K562 (cell line): ENCODE measurements around the gene CEP95. TPM values are rescaled to one million over a fixed set of nuclear protein-coding genes. Genes with fewer than 3 reads are reported as not detected.

Source experiments
- C11orf30 ChIP-seq: fragments of 450-650 bp; IDR thresholded peaks from 2 replicates; pipeline ENCODE4 v1.6.1; 2016; ENCODE audit warnings: low read depth, mild to moderate bottlenecking
- CHD2 ChIP-seq: IDR thresholded peaks from 2 replicates; pipeline ENCODE4 v1.6.1; 2011; ENCODE audit warnings: low read depth, low read length
- DACH1 ChIP-seq: fragments of 450-650 bp; IDR thresholded peaks from 2 replicates; pipeline ENCODE4 v1.6.1; 2018; ENCODE audit not compliant: partially characterized antibody
- ERF ChIP-seq: fragments of 450-650 bp; formaldehyde crosslinking; IDR thresholded peaks from 2 replicates; pipeline ENCODE4 v1.4.0; 2020; ENCODE audit warnings: mild to moderate bottlenecking, mixed read lengths
- HNRNPL ChIP-seq: fragments of 200-400 bp; formaldehyde crosslinking; IDR thresholded peaks from 2 replicates; pipeline ENCODE4 v1.6.1; 2017; ENCODE audit warnings: low read depth, mild to moderate bottlenecking, low read length
- HNRNPUL1 ChIP-seq: fragments of 200-400 bp; formaldehyde crosslinking; IDR thresholded peaks from 2 replicates; pipeline ENCODE4 v1.6.1; 2017; ENCODE audit warnings: low read length
- KDM4B ChIP-seq, 2 experiments: fragments of 450-650 bp in 1 of 2; sonication (generic) in 1 of 2; IDR thresholded peaks; 2 replicates each; pipeline ENCODE4 v1.6.1; 2016 to 2017; ENCODE audit warnings: borderline replicate concordance in 2 of 2, antibody characterized with exemption in 1 of 2, low read depth in 1 of 2, mild to moderate bottlenecking in 1 of 2
- LEF1 ChIP-seq: fragments of 450-650 bp; IDR thresholded peaks from 2 replicates; pipeline ENCODE4 v1.6.1; 2016; ENCODE audit warnings: mild to moderate bottlenecking
- MEIS2 ChIP-seq: fragments of 450-650 bp; IDR thresholded peaks from 2 replicates; pipeline ENCODE4 v1.6.1; 2014; ENCODE audit warnings: mild to moderate bottlenecking; ENCODE audit not compliant: partially characterized antibody
- MYBL2 ChIP-seq, 2 experiments: fragments of 450-650 bp in 1 of 2; sonication (generic) in 1 of 2; formaldehyde crosslinking in 1 of 2; IDR thresholded peaks; 2 replicates each; pipeline versions ENCODE4 v1.6.1 to v1.8.1; 2017 to 2022; ENCODE audit warnings: borderline replicate concordance in 1 of 2, inconsistent platforms in 1 of 2, low read depth in 1 of 2, mild to moderate bottlenecking in 1 of 2, missing genetic modification reagents in 1 of 2, moderate library complexity in 1 of 2
- NELFE ChIP-seq: IDR thresholded peaks from 2 replicates; pipeline ENCODE4 v1.6.1; 2011; ENCODE audit warnings: mild to moderate bottlenecking; ENCODE audit not compliant: insufficient read depth, insufficient read length
- SMAD4 ChIP-seq: fragments of 250-450 bp; sonication (Bioruptor Pico); conservative IDR thresholded peaks from 2 replicates; pipeline ENCODE4 v1.8.0; 2021; ENCODE audit warnings: inconsistent platforms, mild to moderate bottlenecking, moderate library complexity
- YY1 ChIP-seq, 3 experiments: IDR thresholded peaks; 2 replicates each; pipeline ENCODE4 v1.6.1; 2011; ENCODE audit warnings: low read length in 2 of 3, mild to moderate bottlenecking in 2 of 3, moderate library complexity in 2 of 3, borderline replicate concordance in 1 of 3, control low read depth in 1 of 3, low read depth in 1 of 3; ENCODE audit not compliant: insufficient read depth in 3 of 3, insufficient replicate concordance in 2 of 3, control insufficient read depth in 1 of 3, insufficient read length in 1 of 3; ENCODE audit errors: extremely low read depth in 1 of 3
- ZNF431 ChIP-seq: sonication (generic); formaldehyde crosslinking; IDR thresholded peaks from 2 replicates; pipeline ENCODE4 v1.8.0; 2022; ENCODE audit warnings: mild to moderate bottlenecking, missing genetic modification reagents
- ZNF75A ChIP-seq: fragments of 450-650 bp; formaldehyde crosslinking; IDR thresholded peaks from 2 replicates; pipeline ENCODE4 v1.4.0; 2020; ENCODE audit warnings: mild to moderate bottlenecking
- ZNF778 ChIP-seq: fragments of 450-650 bp; formaldehyde crosslinking; IDR thresholded peaks from 2 replicates; pipeline ENCODE4 v1.4.0; 2020; ENCODE audit warnings: mild to moderate bottlenecking, moderate library complexity
- polyA plus RNA-seq, 8 experiments: library from polyadenylated mRNA; depleted of rRNA in 4 of 8; stranded (reverse) in 5 of 8; unstranded in 3 of 8; fragments of >200 nt; fragmentation: Nextera tagmentation in 2 of 8; fragmentation: Illumina TruSeq in 1 of 8; extraction: Ambion mirVana in 2 of 8; extraction: Trizol in 1 of 8; gene quantifications; 2 replicates each; pipeline versions ENCODE4 v1.2.1 to v1.2.3, GENCODE V29; 2011 to 2014; ENCODE audit warnings: inconsistent platforms in 1 of 8, missing spikeins in 1 of 8
- total RNA-seq, 7 experiments: library from RNA; depleted of rRNA in 6 of 7; stranded (reverse); fragments of >200 nt in 6 of 7; fragmentation: Illumina TruSeq in 2 of 7; extraction: Trizol in 2 of 7; gene quantifications; 2 replicates each; pipeline versions ENCODE4 v1.2.1 to v1.2.3, GENCODE V29; 2011 to 2021; ENCODE audit warnings: low replicate concordance in 1 of 7
- TF ChIP-seq, protein P1 (sequence below), 3 experiments: fragments of 200-800 bp in 1 of 3; fragments of 250-450 bp in 1 of 3; fragments of 450-650 bp in 1 of 3; sonication (Bioruptor Pico) in 1 of 3; sonication (Bioruptor generic) in 1 of 3; formaldehyde crosslinking in 1 of 3; IDR thresholded peaks; 2 replicates each; pipeline versions ENCODE4 v1.6.1 to v1.8.0; 2016 to 2022; ENCODE audit warnings: mild to moderate bottlenecking in 2 of 3, missing genetic modification characterization in 2 of 3, missing compliant biosample characterization in 1 of 3, moderate library complexity in 1 of 3
- TF ChIP-seq, protein P2 (sequence below): fragments of 250-450 bp; sonication (Bioruptor Pico); IDR thresholded peaks from 2 replicates; pipeline ENCODE4 v1.5.0; 2020; ENCODE audit warnings: mild to moderate bottlenecking, borderline replicate concordance
- TF ChIP-seq, protein P3 (sequence below): IDR thresholded peaks from 2 replicates; pipeline ENCODE4 v1.6.1; 2016; ENCODE audit warnings: missing genetic modification characterization, missing compliant biosample characterization

CEP95 gene
- total and polyA plus RNA-seq, 9 of the 15 experiments (the other 6 are each of a cell fraction or from before 2014, with no cell fraction given) = 26.7 to 80.7 (median 56.9) TPM

DNA sequence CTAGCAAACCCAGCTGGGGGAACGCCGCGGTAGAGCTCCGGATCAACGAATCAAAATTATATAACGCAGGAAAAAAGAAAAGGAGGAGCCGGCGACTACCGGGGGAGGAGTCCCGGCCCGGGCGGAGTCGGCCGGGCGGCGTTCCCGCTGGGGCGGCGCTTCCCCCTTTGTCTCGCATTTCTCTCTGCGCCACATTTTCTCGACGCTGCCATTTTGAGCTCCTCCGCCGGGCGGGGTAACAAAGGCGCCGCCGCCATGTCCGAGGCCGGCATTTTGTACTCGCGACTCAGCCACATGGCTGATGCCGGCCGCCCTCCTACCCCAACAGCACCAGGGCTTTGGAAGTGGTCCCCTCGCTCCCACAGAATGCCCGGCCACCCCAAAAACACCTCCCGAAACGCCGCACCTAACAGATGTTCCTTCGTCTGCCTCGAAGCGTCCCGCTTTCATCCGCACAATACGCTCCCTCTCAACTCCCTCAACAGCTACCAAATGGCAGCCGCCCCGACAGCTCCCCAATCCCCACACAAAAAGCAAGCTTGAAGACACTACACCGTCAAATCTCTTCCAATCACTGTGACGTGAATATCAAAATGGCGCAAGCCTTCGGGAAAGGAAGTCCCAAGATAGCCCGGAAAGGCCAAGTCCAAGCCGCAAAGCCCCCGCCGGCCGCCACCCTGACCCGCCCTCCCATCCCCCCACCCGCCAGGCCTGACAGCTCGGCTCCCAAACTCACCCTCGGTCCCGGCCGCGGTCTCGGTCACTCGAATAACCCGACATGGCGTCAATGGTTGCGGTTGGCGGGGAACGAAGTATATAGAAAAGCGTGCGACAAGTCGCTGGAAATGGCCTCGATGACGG lies 1.2 kb upstream of the CEP95 start (continued):
- TF ChIP-seq MEIS2 = no peak
- TF ChIP-seq, protein P1, sequence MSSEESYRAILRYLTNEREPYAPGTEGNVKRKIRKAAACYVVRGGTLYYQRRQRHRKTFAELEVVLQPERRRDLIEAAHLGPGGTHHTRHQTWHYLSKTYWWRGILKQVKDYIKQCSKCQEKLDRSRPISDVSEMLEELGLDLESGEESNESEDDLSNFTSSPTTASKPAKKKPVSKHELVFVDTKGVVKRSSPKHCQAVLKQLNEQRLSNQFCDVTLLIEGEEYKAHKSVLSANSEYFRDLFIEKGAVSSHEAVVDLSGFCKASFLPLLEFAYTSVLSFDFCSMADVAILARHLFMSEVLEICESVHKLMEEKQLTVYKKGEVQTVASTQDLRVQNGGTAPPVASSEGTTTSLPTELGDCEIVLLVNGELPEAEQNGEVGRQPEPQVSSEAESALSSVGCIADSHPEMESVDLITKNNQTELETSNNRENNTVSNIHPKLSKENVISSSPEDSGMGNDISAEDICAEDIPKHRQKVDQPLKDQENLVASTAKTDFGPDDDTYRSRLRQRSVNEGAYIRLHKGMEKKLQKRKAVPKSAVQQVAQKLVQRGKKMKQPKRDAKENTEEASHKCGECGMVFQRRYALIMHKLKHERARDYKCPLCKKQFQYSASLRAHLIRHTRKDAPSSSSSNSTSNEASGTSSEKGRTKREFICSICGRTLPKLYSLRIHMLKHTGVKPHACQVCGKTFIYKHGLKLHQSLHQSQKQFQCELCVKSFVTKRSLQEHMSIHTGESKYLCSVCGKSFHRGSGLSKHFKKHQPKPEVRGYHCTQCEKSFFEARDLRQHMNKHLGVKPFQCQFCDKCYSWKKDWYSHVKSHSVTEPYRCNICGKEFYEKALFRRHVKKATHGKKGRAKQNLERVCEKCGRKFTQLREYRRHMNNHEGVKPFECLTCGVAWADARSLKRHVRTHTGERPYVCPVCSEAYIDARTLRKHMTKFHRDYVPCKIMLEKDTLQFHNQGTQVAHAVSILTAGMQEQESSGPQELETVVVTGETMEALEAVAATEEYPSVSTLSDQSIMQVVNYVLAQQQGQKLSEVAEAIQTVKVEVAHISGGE (CRISPR knock-in tag; IDR thresholded peaks at IDR 0.05) = peak in 1 of 3 experiments; percentile 36; a peak in 1 of 6 replicates
- peak; percentile 41; the same call in 1 of the 2 replicates for TF ChIP-seq C11orf30
- TF ChIP-seq, protein P2, sequence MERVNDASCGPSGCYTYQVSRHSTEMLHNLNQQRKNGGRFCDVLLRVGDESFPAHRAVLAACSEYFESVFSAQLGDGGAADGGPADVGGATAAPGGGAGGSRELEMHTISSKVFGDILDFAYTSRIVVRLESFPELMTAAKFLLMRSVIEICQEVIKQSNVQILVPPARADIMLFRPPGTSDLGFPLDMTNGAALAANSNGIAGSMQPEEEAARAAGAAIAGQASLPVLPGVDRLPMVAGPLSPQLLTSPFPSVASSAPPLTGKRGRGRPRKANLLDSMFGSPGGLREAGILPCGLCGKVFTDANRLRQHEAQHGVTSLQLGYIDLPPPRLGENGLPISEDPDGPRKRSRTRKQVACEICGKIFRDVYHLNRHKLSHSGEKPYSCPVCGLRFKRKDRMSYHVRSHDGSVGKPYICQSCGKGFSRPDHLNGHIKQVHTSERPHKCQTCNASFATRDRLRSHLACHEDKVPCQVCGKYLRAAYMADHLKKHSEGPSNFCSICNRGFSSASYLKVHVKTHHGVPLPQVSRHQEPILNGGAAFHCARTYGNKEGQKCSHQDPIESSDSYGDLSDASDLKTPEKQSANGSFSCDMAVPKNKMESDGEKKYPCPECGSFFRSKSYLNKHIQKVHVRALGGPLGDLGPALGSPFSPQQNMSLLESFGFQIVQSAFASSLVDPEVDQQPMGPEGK (CRISPR knock-in tag) = no peak
- TF ChIP-seq HNRNPL = peak; percentile 74
- TF ChIP-seq MYBL2 (IDR thresholded peaks at IDR 0.05; ENCODE audit: low read depth) = no peak
- no peak for TF ChIP-seq MYBL2 (CRISPR knock-in tag; IDR thresholded peaks at IDR 0.05; ENCODE audit: borderline replicate concordance)
- no peak; the same call in 1 of the 2 replicates for TF ChIP-seq SMAD4 (CRISPR knock-in tag)
- TF ChIP-seq ZNF431 = no peak
- TF ChIP-seq DACH1 = no peak
- TF ChIP-seq YY1 (IDR thresholded peaks at IDR 0.05; ENCODE audit: borderline replicate concordance in 1 of 3, control insufficient read depth in 1 of 3, extremely low read depth in 1 of 3, insufficient read depth in 3 of 3, insufficient read length in 1 of 3, insufficient replicate concordance in 2 of 3, low read depth in 1 of 3, low read length in 2 of 3) = peak; percentile 90 to 97 (median 97)
- no peak for TF ChIP-seq NELFE
- TF ChIP-seq LEF1 = no peak
- 0 out of 2 replicates have a peak, but pooled peaks have one; percentile 6 for TF ChIP-seq CHD2
- no peak; the same call in 1 of the 2 replicates for TF ChIP-seq ERF (CRISPR knock-in tag)
- TF ChIP-seq ZNF778 (CRISPR knock-in tag) = no peak
- no peak for TF ChIP-seq HNRNPUL1
- TF ChIP-seq KDM4B (IDR thresholded peaks at IDR 0.05; ENCODE audit: borderline replicate concordance in 2 of 2, low read depth in 1 of 2) = no peak; a peak in 1 of 4 replicates
- no peak for TF ChIP-seq ZNF75A
- TF ChIP-seq, protein P3, sequence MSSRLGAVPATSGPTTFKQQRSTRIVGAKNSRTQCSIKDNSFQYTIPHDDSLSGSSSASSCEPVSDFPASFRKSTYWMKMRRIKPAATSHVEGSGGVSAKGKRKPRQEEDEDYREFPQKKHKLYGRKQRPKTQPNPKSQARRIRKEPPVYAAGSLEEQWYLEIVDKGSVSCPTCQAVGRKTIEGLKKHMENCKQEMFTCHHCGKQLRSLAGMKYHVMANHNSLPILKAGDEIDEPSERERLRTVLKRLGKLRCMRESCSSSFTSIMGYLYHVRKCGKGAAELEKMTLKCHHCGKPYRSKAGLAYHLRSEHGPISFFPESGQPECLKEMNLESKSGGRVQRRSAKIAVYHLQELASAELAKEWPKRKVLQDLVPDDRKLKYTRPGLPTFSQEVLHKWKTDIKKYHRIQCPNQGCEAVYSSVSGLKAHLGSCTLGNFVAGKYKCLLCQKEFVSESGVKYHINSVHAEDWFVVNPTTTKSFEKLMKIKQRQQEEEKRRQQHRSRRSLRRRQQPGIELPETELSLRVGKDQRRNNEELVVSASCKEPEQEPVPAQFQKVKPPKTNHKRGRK (tag) = no peak
